Mucosa of descending colon (tissue), 3 donors: ENCODE results near the gene PPP6R2. TPM values are rescaled to one million over a fixed set of nuclear protein-coding genes. Genes with fewer than 3 reads are reported as not detected.

ENCODE experiments used
- ATAC-seq: fragments of 200-7000 bp; cut with Tn5 transposase; one replicate; pipeline ENCODE4 v1.9.1; 2020; ENCODE audit warnings: mild to moderate bottlenecking, moderate library complexity
- DNase-seq, 3 donors: peaks; one replicate each; pipeline ENCODE4 v3.0.0-alpha.2; 2020
- H3K36me3 ChIP-seq: fragments of 200-600 bp; one replicate; pipeline ENCODE4 v1.8.0; 2021; ENCODE audit warnings: low read depth, mild to moderate bottlenecking
- H3K4me1 ChIP-seq: fragments of 200-600 bp; one replicate; pipeline ENCODE4 v1.8.0; 2021; ENCODE audit warnings: low read depth, mild to moderate bottlenecking
- H3K4me3 ChIP-seq: fragments of 200-600 bp; one replicate; pipeline ENCODE4 v1.8.0; 2021; ENCODE audit warnings: mild to moderate bottlenecking
- H3K9me3 ChIP-seq: fragments of 200-600 bp; one replicate; pipeline ENCODE4 v1.8.0; 2021; ENCODE audit warnings: mild to moderate bottlenecking
- CTCF ChIP-seq: fragments of 200-600 bp; IDR thresholded peaks from one replicate; pipeline ENCODE4 v1.8.0; 2022; ENCODE audit warnings: antibody characterized with exemption, mild to moderate bottlenecking
- intact Hi-C, 2 donors: fragments of 100-400 bp; cut with DNase I in 1 of 2; cut with micrococcal nuclease in 1 of 2; formaldehyde crosslinking; loops; one replicate each; pipeline versions ENCODE4 v1.11.0 to v1.11.1; 2022; cut with DNase I, micrococcal nuclease
- total RNA-seq, 3 donors: library from RNA; stranded (reverse); fragmentation: NEBNext Ultra II Directional in 2 of 3; extraction: Animal tissue kit (Norgen Biotek cat#: 25700) in 2 of 3; gene quantifications; one replicate each; pipeline versions ENCODE4 v1.2.1 to v1.2.4, GENCODE V29; 2021 to 2023
- donor health status: DM: no; HTN: no; CAD: no; lungs with moderate emphysema.
- donor health status: DM: no; HTN: no; CAD: no.
- donor health status: DM: no; HTN: yes; CAD: no.

PPP6R2 gene
- total RNA-seq, 3 donors from 2014 or later, result 54.3 to 61.7 (median 58.8) TPM

- ATAC-seq (no peak), DNase-seq (peak in 1 of 3 donors; percentile 40)
- intact Hi-C loops, result no loop called here
- Histone ChIP-seq H3K4me1 (peaks cover 37% of the 10 kb centered on the region), H3K4me3 (no peak overlapping the region), H3K9me3 (no peaks in the 10 kb centered on the region), H3K36me3 (no peaks in the 10 kb centered on the region)
- TF ChIP-seq CTCF, result no peak
Measured at GRCh38 chr22:50475652-50476002, 132.5 kb downstream of the PPP6R2 start.

- DNase-seq, result peak in 1 of 3 donors; percentile 39
- no peaks in the 10 kb centered on the region for H3K9me3 ChIP-seq
- no peak for ATAC-seq
- peaks cover 30% of the 10 kb centered on the region for H3K4me1 ChIP-seq
- H3K36me3 ChIP-seq, result no peaks in the 10 kb centered on the region
- intact Hi-C loops, result no loop called here
- TF ChIP-seq CTCF, result no peak
- H3K4me3 ChIP-seq, result no peak overlapping the region
Measured at GRCh38 chr22:50476868-50477267, 133.7 kb downstream of the PPP6R2 start.

GRCh38 chr22:50477923-50478322 lies 134.8 kb downstream of the PPP6R2 start:
- DNase-seq, result peak in 1 of 3 donors; percentile 42
- Histone ChIP-seq H3K4me1 (peaks cover 25% of the 10 kb centered on the region), H3K36me3 (no peaks in the 10 kb centered on the region), H3K9me3 (no peaks in the 10 kb centered on the region), H3K4me3 (no peak overlapping the region)
- no peak for ATAC-seq
- intact Hi-C loops, result no loop called here
- no peak for TF ChIP-seq CTCF

GRCh38 chr22:50479721-50480120 lies 136.6 kb downstream of the PPP6R2 start:
- no peak overlapping the region for H3K4me3 ChIP-seq
- ATAC-seq (no peak), DNase-seq (peak in 1 of 3 donors; percentile 44)
- no peak for TF ChIP-seq CTCF
- no peaks in the 10 kb centered on the region for H3K9me3 ChIP-seq
- peaks cover 26% of the 10 kb centered on the region for H3K4me1 ChIP-seq
- H3K36me3 ChIP-seq, result no peaks in the 10 kb centered on the region
- intact Hi-C loops, result no loop called here

DNA sequence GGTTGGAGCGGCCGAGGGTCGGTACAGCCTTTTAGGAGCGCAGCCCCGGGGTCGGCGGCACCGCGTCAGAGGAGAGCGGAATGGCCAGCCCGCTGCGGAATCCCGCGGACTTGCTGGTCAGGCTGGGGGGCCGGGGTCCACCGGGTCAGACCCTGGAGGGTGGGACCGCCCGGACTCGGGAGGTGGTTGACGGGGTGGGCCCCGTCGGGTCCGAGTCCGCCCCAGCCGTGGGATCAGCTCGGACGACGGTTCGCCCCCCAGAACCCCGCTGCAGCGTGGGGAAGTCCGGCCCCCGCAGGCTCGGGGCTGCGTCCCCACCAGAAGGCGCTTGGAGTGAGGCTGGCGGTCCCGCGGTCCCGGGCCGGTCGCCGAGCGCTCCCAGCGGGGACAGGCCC lies 137.9 kb downstream of the PPP6R2 start:
- no peak for TF ChIP-seq CTCF
- Histone ChIP-seq H3K9me3 (no peaks in the 10 kb centered on the region), H3K4me1 (peaks cover 23% of the 10 kb centered on the region), H3K36me3 (no peaks in the 10 kb centered on the region), H3K4me3 (no peak overlapping the region)
- DNase-seq, result no peak
- intact Hi-C loops, result no loop called here
- ATAC-seq, result no peak

DNA sequence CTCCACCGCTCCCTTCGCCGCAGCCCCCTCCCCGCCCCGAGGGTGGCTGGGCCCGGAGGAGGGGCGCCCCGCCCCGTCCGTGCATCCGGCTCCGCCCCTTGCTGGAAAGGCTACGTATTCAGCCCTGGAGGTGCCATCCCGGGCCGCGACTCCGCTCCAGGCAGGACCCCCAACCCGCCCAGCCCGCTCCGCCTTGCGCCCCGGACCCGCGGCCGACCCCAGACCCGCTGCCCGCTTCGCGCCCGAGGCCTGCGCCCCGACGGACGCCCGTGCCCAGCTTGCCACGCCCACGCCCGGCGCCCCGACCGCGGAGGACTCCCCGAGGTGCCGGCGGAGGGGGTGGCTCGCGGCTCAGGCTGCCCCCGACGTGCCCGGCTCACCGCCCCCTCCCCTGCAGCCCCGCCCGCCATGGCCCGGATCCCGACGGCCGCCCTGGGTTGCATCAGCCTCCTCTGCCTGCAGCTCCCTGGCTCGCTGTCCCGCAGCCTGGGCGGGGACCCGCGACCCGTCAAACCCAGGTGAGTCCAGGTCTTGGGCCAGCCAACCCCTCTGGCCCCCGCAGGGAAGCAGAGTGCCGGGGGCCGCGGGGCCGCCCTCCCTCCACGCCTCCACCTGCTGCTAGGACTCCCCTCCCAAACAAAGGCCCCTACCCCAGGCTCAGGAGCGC lies 138.4 kb downstream of the PPP6R2 start, which contains the start of gene ADM2:
ADM2 (plus strand) TSS at position 104 of the 667 bp plus-strand sequence; CDS start at position 409, 305 bp downstream.
- DNase-seq (peak; percentile 73 to 79 (median 74)), ATAC-seq (peak; percentile 64)
- intact Hi-C loops, result no loop called here
- Histone ChIP-seq H3K9me3 (no peaks in the 10 kb centered on the region), H3K4me1 (peaks cover 23% of the 10 kb centered on the region), H3K36me3 (no peaks in the 10 kb centered on the region), H3K4me3 (peak within 1 kb of the TSS; percentile 12)
- TF ChIP-seq CTCF, result no peak
